RWPE2 (cell line): Measurements from ENCODE around the gene CCDC68.
"Not testable (repeated sequence)": the region's sequence is repeated elsewhere in the genome, so short reads cannot be mapped to it uniquely, and the experiment has no call there.

ENCODE experiments used
- ATAC-seq: fragments of 200-7000 bp; cut with Tn5 transposase; 3 replicates; pipeline ENCODE4 v1.9.1; 2021; ENCODE audit warnings: low read depth
- DNase-seq: peaks from one replicate; pipeline ENCODE4 v3.0.0-alpha.2; 2020; ENCODE audit warnings: low spot score
- H3K27ac ChIP-seq: fragments of 450-650 bp; 2 replicates; pipeline ENCODE4 v1.5.1; 2017; ENCODE audit warnings: mild to moderate bottlenecking; ENCODE audit not compliant: poor library complexity, severe bottlenecking
- H3K27me3 ChIP-seq: fragments of 250-450 bp; sonication (Bioruptor Pico); 2 replicates; pipeline ENCODE4 v1.5.1; 2021; ENCODE audit warnings: mild to moderate bottlenecking, moderate library complexity; ENCODE audit not compliant: insufficient read depth, poor library complexity, severe bottlenecking
- H3K36me3 ChIP-seq: fragments of 250-450 bp; sonication (Bioruptor Pico); 2 replicates; pipeline ENCODE4 v1.5.1; 2020; ENCODE audit warnings: low read depth, mild to moderate bottlenecking, moderate library complexity
- H3K4me1 ChIP-seq: fragments of 250-450 bp; sonication (Bioruptor Pico); 2 replicates; pipeline ENCODE4 v1.5.1; 2021; ENCODE audit warnings: mild to moderate bottlenecking, moderate library complexity; ENCODE audit not compliant: insufficient read depth, poor library complexity, severe bottlenecking
- H3K4me3 ChIP-seq: fragments of 250-450 bp; sonication (Bioruptor Pico); 2 replicates; pipeline ENCODE4 v1.5.1; 2021; ENCODE audit warnings: mild to moderate bottlenecking, moderate library complexity; ENCODE audit not compliant: severe bottlenecking
- H3K9me3 ChIP-seq: fragments of 250-450 bp; sonication (Bioruptor Pico); 2 replicates; pipeline ENCODE4 v1.5.1; 2021; ENCODE audit warnings: mild to moderate bottlenecking, moderate library complexity; ENCODE audit not compliant: severe bottlenecking
- CTCF ChIP-seq: fragments of 450-650 bp; IDR thresholded peaks from one replicate; pipeline ENCODE4 v1.5.1; 2017; ENCODE audit warnings: mild to moderate bottlenecking, moderate library complexity; ENCODE audit not compliant: poor library complexity, severe bottlenecking

CCDC68 gene

GRCh38 chr18:54867131-54867530, 92.1 kb downstream of the CCDC68 start:
- Histone ChIP-seq H3K36me3 (no peaks in the 10 kb centered on the region), H3K27ac (no peak overlapping the region), H3K27me3 (no peaks in the 10 kb centered on the region), H3K4me3 (no peak overlapping the region), H3K4me1 (no peaks in the 10 kb centered on the region), H3K9me3 (no peaks in the 10 kb centered on the region)
- no peak for ATAC-seq
- DNase-seq, result no peak
- TF ChIP-seq CTCF, result no peak

DNA sequence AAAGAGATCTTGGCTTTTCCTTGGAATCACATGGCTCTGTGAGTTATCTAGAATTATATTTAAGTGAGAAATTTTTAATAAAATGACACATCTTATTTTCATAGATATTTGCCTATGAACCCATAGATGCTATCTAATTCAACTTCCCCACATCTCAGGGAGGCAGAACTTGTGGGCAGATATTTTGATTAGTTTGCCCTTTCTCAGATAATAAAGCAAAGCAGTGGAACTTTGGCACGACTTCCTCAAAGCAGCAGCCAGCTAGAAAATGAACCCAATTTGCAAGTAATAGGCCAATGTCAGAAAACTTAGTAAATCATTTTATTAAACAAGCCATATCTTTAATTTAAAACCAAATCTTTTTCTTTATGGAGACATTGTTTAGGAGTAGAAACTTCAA, 98.3 kb downstream of the CCDC68 start:
- H3K36me3 ChIP-seq, result no peaks in the 10 kb centered on the region
- ATAC-seq, result no peak
- TF ChIP-seq CTCF, result no peak

GRCh38 chr18:54859667-54860421, 99.4 kb downstream of the CCDC68 start:
- DNase-seq (no peak), ATAC-seq (no peak)
- TF ChIP-seq CTCF, result no peak
- no peak overlapping the region for H3K4me3 ChIP-seq
- no peaks in the 10 kb centered on the region for H3K27me3 ChIP-seq
- H3K36me3 ChIP-seq, result no peaks in the 10 kb centered on the region
- no peak overlapping the region for H3K27ac ChIP-seq
- H3K9me3 ChIP-seq, result no peaks in the 10 kb centered on the region
- H3K4me1 ChIP-seq, result no peaks in the 10 kb centered on the region

More for the DNA sequence above, 98.3 kb downstream of the CCDC68 start:
- Histone ChIP-seq H3K27ac (no peak overlapping the region), H3K9me3 (no peaks in the 10 kb centered on the region), H3K4me1 (no peaks in the 10 kb centered on the region), H3K4me3 (no peak overlapping the region), H3K27me3 (no peaks in the 10 kb centered on the region)
- no peak for DNase-seq

GRCh38 chr18:54857499-54857898, 101.8 kb downstream of the CCDC68 start:
- no peak for ATAC-seq
- Histone ChIP-seq H3K27me3 (no peaks in the 10 kb centered on the region), H3K4me3 (no peak overlapping the region), H3K4me1 (no peaks in the 10 kb centered on the region), H3K9me3 (no peaks in the 10 kb centered on the region), H3K36me3 (no peaks in the 10 kb centered on the region), H3K27ac (no peak overlapping the region)
- no peak for TF ChIP-seq CTCF
- no peak for DNase-seq

DNA sequence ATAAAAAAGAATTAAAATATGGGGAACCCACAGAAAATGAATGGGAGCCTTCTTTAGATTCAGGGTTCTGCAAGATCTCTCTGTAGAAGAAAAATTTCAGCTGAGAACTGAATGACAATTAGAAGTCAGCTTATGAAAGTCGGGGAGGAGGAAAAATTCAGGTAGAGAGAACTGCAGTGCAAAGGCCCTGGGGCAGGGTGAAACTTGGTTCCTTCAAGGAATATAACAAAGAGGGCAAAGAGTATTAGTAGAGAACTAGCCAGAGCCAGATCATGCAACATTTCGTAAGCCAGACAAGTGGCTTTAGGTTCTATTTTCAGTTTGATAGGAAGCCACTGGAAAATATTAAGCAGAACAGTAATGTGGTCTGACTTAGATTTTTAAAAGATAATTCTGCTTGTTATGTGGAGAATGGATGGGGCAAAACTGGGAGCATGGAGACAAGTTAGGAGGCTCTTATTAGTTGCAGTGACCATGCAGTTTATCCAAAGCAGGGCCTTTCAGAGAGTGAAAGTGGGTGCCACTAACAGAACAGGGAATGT, 103.1 kb downstream of the CCDC68 start:
- no peak for TF ChIP-seq CTCF
- DNase-seq, result no peak
- H3K9me3 ChIP-seq, result no peaks in the 10 kb centered on the region
- no peaks in the 10 kb centered on the region for H3K36me3 ChIP-seq
- ATAC-seq, result no peak
- H3K4me3 ChIP-seq, result no peak overlapping the region
- no peak overlapping the region for H3K27ac ChIP-seq
- no peaks in the 10 kb centered on the region for H3K4me1 ChIP-seq
- no peaks in the 10 kb centered on the region for H3K27me3 ChIP-seq

DNA sequence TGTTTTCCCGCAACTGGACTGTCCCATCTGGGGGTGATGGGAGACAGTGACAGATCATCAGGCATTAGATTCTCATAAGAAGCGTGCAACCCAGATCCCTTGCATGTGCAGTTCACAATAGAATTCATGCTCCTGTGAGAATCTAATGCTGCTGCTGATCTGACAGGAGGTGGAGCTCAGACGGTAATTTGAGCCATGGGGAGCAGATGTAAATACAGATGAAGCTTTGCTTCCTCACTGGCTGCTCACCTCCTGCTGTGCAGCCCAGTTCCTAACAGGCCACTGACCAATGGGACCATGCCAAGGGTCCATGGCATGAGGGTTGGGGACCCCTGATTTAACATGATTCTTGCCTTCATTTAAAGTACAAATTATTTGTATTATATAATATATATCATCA, 104.2 kb downstream of the CCDC68 start:
- H3K27me3 ChIP-seq, H3K36me3 ChIP-seq, H3K9me3 ChIP-seq, H3K4me1 ChIP-seq, H3K4me3 ChIP-seq, H3K27ac ChIP-seq, DNase-seq, ATAC-seq: not testable (repeated sequence)
